Tibial nerve (tissue), 4 donors: ENCODE results near the gene MYBPC1. TPM values are rescaled to one million over a fixed set of nuclear protein-coding genes. Genes with fewer than 3 reads are reported as not detected.

Experiments
- DNase-seq, 2 donors: peaks; one replicate each; pipeline ENCODE4 v3.0.0-alpha.2; 2019; ENCODE audit warnings: low spot score in 2 of 2
- H3K27ac ChIP-seq, 4 donors: fragments of 200-600 bp; sonication (generic) in 3 of 4; one replicate each; pipeline ENCODE4 v1.5.1; 2017 to 2019; ENCODE audit warnings: mild to moderate bottlenecking in 1 of 4
- H3K27me3 ChIP-seq, 2 donors: fragments of 200-600 bp; sonication (generic) in 1 of 2; one replicate each; pipeline versions ENCODE4 v1.5.1 to v1.6.0; 2017 to 2019
- H3K36me3 ChIP-seq, 3 donors: fragments of 200-600 bp; sonication (generic); one replicate each; pipeline ENCODE4 v1.5.1; 2018 to 2019
- H3K4me1 ChIP-seq, 4 donors: fragments of 200-600 bp; sonication (generic) in 3 of 4; one replicate each; pipeline ENCODE4 v1.5.1; 2017 to 2019
- H3K4me3 ChIP-seq, 4 donors: fragments of 200-600 bp; sonication (generic) in 3 of 4; one replicate each; pipeline ENCODE4 v1.5.1; 2017 to 2019; ENCODE audit warnings: mild to moderate bottlenecking in 1 of 4, moderate library complexity in 1 of 4
- H3K9me3 ChIP-seq, 4 donors: fragments of 200-600 bp; sonication (generic) in 3 of 4; one replicate each; pipeline ENCODE4 v1.5.1; 2017 to 2019
- EP300 ChIP-seq, 2 donors: sonication (generic); formaldehyde crosslinking; IDR thresholded peaks; one replicate each; pipeline ENCODE4 v1.6.1; 2017; ENCODE audit warnings: antibody characterized with exemption in 2 of 2, mild to moderate bottlenecking in 1 of 2
- POLR2A ChIP-seq, 2 donors: fragments of 450-650 bp; IDR thresholded peaks; one replicate each; pipeline ENCODE4 v1.6.1; 2017; ENCODE audit warnings: antibody characterized with exemption in 2 of 2, mild to moderate bottlenecking in 2 of 2, moderate library complexity in 2 of 2
- WGBS, 2 donors: methylation state at CpG; one replicate each; pipeline ENCODE4 v1.1.5; 2018; 5-methylcytosine and 5-hydroxymethylcytosine counted together
- total RNA-seq, 4 donors: library from RNA; depleted of rRNA; stranded (reverse); fragments of >200 nt; gene quantifications; one replicate each; pipeline ENCODE4 v1.1.0, GENCODE V29; 2016
- TF ChIP-seq, protein P1 (sequence below), 5 experiments: fragments of 200-600 bp in 3 of 5; fragments of 450-650 bp in 2 of 5; sonication (generic) in 3 of 5; IDR thresholded peaks; one replicate each; pipeline ENCODE4 v1.5.1; 2016 to 2019; ENCODE audit warnings: antibody characterized with exemption in 5 of 5, mild to moderate bottlenecking in 3 of 5, moderate library complexity in 2 of 5

Gene MYBPC1
- total RNA-seq, 4 donors from 2014 or later: under 0.01 to 1.5 (median 0.60) TPM

DNA sequence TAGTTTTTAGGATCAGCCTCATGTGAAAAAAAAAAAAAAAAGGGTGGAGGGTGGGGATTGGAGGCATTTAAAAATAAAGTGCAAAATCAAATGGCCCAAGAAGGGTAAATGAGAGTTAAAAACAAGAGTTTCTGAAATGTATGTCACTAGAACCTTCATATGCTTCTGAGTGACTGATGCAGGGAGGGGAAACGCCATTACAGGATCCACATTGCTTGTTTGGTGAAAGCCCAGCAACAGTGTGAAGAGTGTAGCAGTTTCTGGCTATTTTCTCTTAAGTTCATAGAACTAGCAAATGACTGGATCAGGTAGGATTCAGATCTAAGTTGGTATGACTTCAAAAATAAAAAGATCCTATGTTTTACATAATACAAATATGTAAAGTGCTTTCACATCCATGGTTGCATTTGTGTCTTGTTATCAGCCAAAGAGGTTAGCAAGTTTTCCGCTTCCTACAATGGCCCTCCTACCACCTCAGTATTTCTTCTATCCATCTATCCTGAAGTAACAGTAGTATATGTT is 105.6 kb downstream of the MYBPC1 start:
- H3K4me1 ChIP-seq: peaks cover 0 to 63% (median 41%) of the 10 kb centered on the region in 4 donors
- 80 to 93% methylated on average over 2 of the region's 2 CpGs for WGBS, 2 donors
- TF ChIP-seq EP300 (IDR thresholded peaks at IDR 0.05) (no peak), POLR2A (IDR thresholded peaks at IDR 0.05) (no peak)
- TF ChIP-seq, protein P1, sequence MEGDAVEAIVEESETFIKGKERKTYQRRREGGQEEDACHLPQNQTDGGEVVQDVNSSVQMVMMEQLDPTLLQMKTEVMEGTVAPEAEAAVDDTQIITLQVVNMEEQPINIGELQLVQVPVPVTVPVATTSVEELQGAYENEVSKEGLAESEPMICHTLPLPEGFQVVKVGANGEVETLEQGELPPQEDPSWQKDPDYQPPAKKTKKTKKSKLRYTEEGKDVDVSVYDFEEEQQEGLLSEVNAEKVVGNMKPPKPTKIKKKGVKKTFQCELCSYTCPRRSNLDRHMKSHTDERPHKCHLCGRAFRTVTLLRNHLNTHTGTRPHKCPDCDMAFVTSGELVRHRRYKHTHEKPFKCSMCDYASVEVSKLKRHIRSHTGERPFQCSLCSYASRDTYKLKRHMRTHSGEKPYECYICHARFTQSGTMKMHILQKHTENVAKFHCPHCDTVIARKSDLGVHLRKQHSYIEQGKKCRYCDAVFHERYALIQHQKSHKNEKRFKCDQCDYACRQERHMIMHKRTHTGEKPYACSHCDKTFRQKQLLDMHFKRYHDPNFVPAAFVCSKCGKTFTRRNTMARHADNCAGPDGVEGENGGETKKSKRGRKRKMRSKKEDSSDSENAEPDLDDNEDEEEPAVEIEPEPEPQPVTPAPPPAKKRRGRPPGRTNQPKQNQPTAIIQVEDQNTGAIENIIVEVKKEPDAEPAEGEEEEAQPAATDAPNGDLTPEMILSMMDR (IDR thresholded peaks at IDR 0.05): no peak

DNA sequence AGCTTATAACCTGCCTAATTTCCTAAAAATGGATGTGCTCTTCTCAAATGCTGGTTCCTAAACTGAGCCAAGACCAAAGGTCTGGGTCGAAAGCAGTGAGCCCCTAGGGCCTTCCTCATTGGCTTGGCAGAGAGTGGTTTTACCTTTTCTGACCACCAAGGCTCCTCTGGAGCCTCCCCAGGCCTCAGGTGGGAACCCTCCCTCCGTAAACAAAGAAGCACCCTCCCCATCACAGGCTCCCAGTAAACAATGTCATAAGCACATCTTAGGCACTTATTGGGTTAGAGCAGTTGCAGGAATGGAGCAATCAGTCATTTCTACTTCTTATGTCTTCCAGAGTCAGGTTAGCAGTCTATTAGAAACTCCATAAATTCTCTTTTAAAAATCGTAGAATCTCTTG is 108.7 kb downstream of the MYBPC1 start:
- Histone ChIP-seq H3K36me3 (no peaks in the 10 kb centered on the region), H3K4me1 (peaks cover 0 to 66% (median 34%) of the 10 kb centered on the region in 4 donors), H3K27ac (peak overlapping the region in 1 of 4 donors; percentile 8), H3K9me3 (no peaks in the 10 kb centered on the region), H3K4me3 (no peak overlapping the region), H3K27me3 (no peaks in the 10 kb centered on the region)
- TF ChIP-seq, protein P1 (IDR thresholded peaks at IDR 0.05): no peak
- TF ChIP-seq EP300 (IDR thresholded peaks at IDR 0.05): no peak
- TF ChIP-seq POLR2A (IDR thresholded peaks at IDR 0.05): no peak
- WGBS, 2 donors: 85 to 88% methylated on average over 3 of the region's 3 CpGs
- DNase-seq: no peak

More for the DNA sequence above, 105.6 kb downstream of the MYBPC1 start:
- no peak for DNase-seq
- Histone ChIP-seq H3K36me3 (no peaks in the 10 kb centered on the region), H3K27me3 (no peaks in the 10 kb centered on the region), H3K27ac (peak overlapping the region in 2 of 4 donors; percentile 94 to 98), H3K9me3 (no peaks in the 10 kb centered on the region), H3K4me3 (peak overlapping the region in 2 of 4 donors; percentile 6 to 99)

DNA sequence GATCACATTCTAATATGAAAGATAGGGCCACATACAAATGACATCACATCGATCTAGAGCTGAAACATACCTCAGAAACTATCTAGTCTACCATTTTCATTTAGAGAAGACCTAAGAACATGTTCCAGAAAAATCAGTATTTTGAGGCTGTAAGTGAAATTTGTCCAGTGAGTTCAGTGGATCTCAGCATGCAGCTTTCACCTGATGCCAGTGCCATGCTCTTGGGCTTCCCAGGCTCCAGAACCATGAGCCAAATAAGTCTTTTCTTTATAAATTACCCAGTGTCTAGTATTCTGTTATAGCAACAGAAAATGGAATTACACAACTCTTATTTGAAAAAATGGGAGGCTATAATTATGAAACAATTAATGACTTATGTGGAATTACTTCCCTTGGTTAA is 111.6 kb downstream of the MYBPC1 start:
- Histone ChIP-seq H3K36me3 (no peaks in the 10 kb centered on the region), H3K4me1 (peaks cover 0 to 54% (median 16%) of the 10 kb centered on the region in 4 donors)

DNA sequence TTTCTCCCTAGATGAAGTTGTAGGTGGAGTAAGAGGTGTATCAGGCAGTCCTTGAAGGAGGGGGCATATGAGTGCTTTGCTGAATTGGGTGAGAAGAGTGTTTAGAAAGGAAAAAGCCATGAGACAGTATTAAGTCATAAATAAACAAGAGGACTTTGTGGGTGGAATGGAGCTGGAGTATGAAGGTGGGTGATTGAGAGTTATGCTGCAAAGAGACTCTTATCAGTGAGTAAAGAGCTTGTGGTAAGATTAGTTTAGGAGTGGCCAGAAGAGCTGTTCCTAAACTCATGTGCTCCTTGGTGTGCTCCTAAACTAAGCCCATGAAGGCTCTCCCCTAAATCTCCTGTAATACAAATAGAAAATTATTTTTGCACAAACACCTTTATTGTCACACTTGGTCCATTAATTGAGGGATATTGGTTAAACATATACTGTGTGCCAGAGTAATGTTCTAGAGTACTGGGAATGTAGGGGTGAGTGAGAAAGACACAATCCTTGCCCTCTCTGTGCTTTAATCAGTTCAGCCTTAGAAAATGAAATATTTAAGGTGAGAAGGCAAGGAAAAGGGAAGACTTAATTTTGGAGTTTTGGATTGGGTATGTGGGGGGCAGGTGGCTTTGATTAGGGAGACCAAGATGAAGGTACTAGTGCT is 112.5 kb downstream of the MYBPC1 start:
- no peaks in the 10 kb centered on the region for H3K36me3 ChIP-seq
- peaks cover 0 to 54% (median 10%) of the 10 kb centered on the region in 4 donors for H3K4me1 ChIP-seq
- H3K9me3 ChIP-seq: no peaks in the 10 kb centered on the region
- no peaks in the 10 kb centered on the region for H3K27me3 ChIP-seq
- no peak for DNase-seq
- H3K27ac ChIP-seq: no peak overlapping the region
- TF ChIP-seq POLR2A (IDR thresholded peaks at IDR 0.05): no peak
- no peak overlapping the region for H3K4me3 ChIP-seq

More for the DNA sequence above, 111.6 kb downstream of the MYBPC1 start:
- WGBS, 2 donors: 96 to 97% methylated on average over 1 of the region's 1 CpG
- no peaks in the 10 kb centered on the region for H3K27me3 ChIP-seq
- no peak for DNase-seq
- H3K27ac ChIP-seq: no peak overlapping the region
- TF ChIP-seq EP300 (IDR thresholded peaks at IDR 0.05): no peak
- H3K9me3 ChIP-seq: no peaks in the 10 kb centered on the region
- H3K4me3 ChIP-seq: no peak overlapping the region

DNA sequence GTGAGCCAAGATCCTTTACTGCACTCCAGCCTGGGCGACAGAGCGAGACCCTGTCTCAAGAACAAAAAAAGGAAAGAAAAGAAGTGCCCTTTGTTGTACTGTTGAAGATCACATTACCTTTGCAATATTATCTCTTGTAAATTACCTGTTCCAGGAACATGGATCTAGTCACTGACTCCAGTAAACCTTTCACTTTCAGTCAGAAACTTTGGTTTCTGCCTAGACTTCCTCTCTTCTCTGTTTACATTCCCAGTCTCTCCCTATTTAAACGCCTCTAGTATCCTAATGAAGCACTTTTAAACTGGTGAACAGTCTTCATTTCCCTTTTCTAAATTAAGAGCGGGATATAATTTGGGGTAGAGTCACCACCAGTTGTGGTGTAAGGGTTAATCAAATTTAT is 115.5 kb downstream of the MYBPC1 start:
- no peak for TF ChIP-seq EP300 (IDR thresholded peaks at IDR 0.05)
- TF ChIP-seq POLR2A (IDR thresholded peaks at IDR 0.05): no peak
- TF ChIP-seq, protein P1 (IDR thresholded peaks at IDR 0.05): no peak
- Histone ChIP-seq H3K9me3 (no peaks in the 10 kb centered on the region), H3K27ac (no peak overlapping the region), H3K4me1 (peaks cover 0 to 70% (median 7%) of the 10 kb centered on the region in 4 donors), H3K27me3 (no peaks in the 10 kb centered on the region), H3K36me3 (no peaks in the 10 kb centered on the region), H3K4me3 (no peak overlapping the region)
- 87 to 93% methylated on average over 4 of the region's 4 CpGs for WGBS, 2 donors
- DNase-seq: no peak

DNA sequence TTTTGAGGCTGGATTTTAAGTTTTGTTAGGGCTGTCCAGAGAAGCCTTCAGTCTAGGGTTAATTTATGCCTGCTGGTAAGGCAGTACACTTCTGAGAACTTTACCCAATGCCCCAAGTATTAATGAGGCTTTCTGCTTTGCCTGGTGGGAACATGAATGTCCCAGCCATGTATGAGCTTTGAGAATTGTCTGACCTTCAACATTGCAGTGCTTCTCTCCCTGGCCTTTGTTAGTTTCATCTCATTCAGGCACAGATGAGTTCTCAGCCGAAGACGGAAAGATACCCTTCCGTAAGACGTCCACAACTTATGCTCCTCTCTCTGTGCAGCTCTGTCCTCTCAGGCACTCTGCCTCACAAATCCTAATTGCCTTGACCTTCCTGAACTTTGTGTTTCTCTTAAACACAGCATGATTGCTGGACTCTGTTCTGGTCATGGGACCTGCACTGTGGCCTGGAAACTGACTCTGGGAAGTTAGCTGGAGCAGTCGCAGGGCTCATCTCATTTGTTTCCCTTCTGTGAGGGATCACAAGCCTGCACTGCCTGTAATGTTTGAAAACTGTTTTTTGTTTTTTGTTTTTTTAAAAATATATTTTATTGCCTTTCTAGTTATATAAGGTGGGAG is 118.4 kb downstream of the MYBPC1 start:
- Histone ChIP-seq H3K27ac (peak overlapping the region in 3 of 4 donors; percentile 25 to 78 (median 73)), H3K4me1 (peaks cover 0 to 63% (median 7%) of the 10 kb centered on the region in 4 donors), H3K36me3 (peaks cover 0 to 8% (median 0%) of the 10 kb centered on the region in 3 donors), H3K27me3 (no peaks in the 10 kb centered on the region), H3K4me3 (peak overlapping the region in 1 of 4 donors; percentile 18), H3K9me3 (no peaks in the 10 kb centered on the region)
- DNase-seq: peak; percentile 27 to 67
- WGBS, 2 donors: 35 to 39% methylated on average over 5 of the region's 5 CpGs
- TF ChIP-seq POLR2A (IDR thresholded peaks at IDR 0.05) (no peak), EP300 (IDR thresholded peaks at IDR 0.05) (peak in 1 of 2 donors; percentile 72)
